Neural progenitor cell (in vitro differentiated cells): ENCODE measurements around the gene CSRNP2. TPM values are rescaled to one million over a fixed set of nuclear protein-coding genes. Genes with fewer than 3 reads are reported as not detected.
A peak's percentile ranks its signal among the peaks of the same experiment; 100 is the strongest.

Experiments used
- DNase-seq: peaks from one replicate; pipeline ENCODE4 v3.0.0-alpha.2; 2016; ENCODE audit warnings: low spot score
- H2AFZ ChIP-seq: fragments of 200-600 bp; sonication (generic); replicated peaks from 2 replicates; pipeline ENCODE4 v1.6.1; 2016; ENCODE audit warnings: antibody characterized with exemption
- H3F3A ChIP-seq: fragments of 200-600 bp; sonication (generic); 2 replicates; pipeline ENCODE4 v1.6.1; 2016; ENCODE audit warnings: antibody characterized with exemption, low read depth
- H3K27ac ChIP-seq: fragments of 200-600 bp; sonication (generic); 2 replicates; pipeline ENCODE4 v1.5.1; 2016; ENCODE audit warnings: mild to moderate bottlenecking
- H3K27me3 ChIP-seq: fragments of 200-600 bp; sonication (generic); 2 replicates; pipeline ENCODE4 v1.6.1; 2016; ENCODE audit warnings: mild to moderate bottlenecking, moderate library complexity
- H3K36me3 ChIP-seq: fragments of 200-600 bp; sonication (generic); 2 replicates; pipeline ENCODE4 v1.5.1; 2016
- H3K4me1 ChIP-seq: fragments of 200-600 bp; sonication (generic); 2 replicates; pipeline ENCODE4 v1.6.1; 2016; ENCODE audit warnings: mixed run types
- H3K4me2 ChIP-seq: fragments of 200-600 bp; sonication (generic); 2 replicates; pipeline ENCODE4 v1.6.1; 2016
- H3K4me3 ChIP-seq: fragments of 200-600 bp; sonication (generic); 2 replicates; pipeline ENCODE4 v1.5.1; 2016
- H3K79me2 ChIP-seq: fragments of 200-600 bp; sonication (generic); 2 replicates; pipeline ENCODE4 v1.6.1; 2016; ENCODE audit warnings: low read depth
- H3K9ac ChIP-seq: fragments of 200-600 bp; sonication (generic); 2 replicates; pipeline ENCODE4 v1.6.1; 2016
- H3K9me3 ChIP-seq: fragments of 200-600 bp; sonication (generic); 2 replicates; pipeline ENCODE4 v1.5.1; 2016; ENCODE audit warnings: low read depth
- H4K20me1 ChIP-seq: fragments of 200-600 bp; sonication (generic); 2 replicates; pipeline ENCODE4 v1.6.1; 2016; ENCODE audit warnings: low read depth
- H3K27ac Mint-ChIP-seq: 3 replicates; pipeline ENCODE4 v1.8.0; 2021; ENCODE audit warnings: mixed read lengths
- H3K27me3 Mint-ChIP-seq: 2 replicates; pipeline ENCODE4 v1.8.0; 2022; ENCODE audit warnings: low read depth, mild to moderate bottlenecking, inconsistent platforms, moderate library complexity, mixed read lengths; ENCODE audit not compliant: insufficient read depth
- H3K36me3 Mint-ChIP-seq: 3 replicates; pipeline ENCODE4 v1.8.0; 2021; ENCODE audit warnings: mixed read lengths
- H3K4me1 Mint-ChIP-seq: 3 replicates; pipeline ENCODE4 v1.8.0; 2021; ENCODE audit warnings: mixed read lengths
- H3K4me3 Mint-ChIP-seq: 3 replicates; pipeline ENCODE4 v1.8.0; 2021; ENCODE audit warnings: mild to moderate bottlenecking, moderate library complexity, mixed read lengths
- H3K9me3 Mint-ChIP-seq: 3 replicates; pipeline ENCODE4 v1.8.0; 2020; ENCODE audit warnings: mixed read lengths
- CTCF ChIP-seq: fragments of 200-600 bp; sonication (generic); IDR thresholded peaks from 2 replicates; pipeline ENCODE4 v1.5.1; 2017; ENCODE audit warnings: antibody characterized with exemption, mild to moderate bottlenecking
- EZH2 ChIP-seq: fragments of 200-600 bp; sonication (generic); IDR thresholded peaks from 2 replicates; pipeline ENCODE4 v1.6.1; 2017; ENCODE audit warnings: antibody characterized with exemption, mild to moderate bottlenecking, moderate library complexity
- EZH2phosphoT487 ChIP-seq: fragments of 200-600 bp; sonication (generic); IDR thresholded peaks from 2 replicates; pipeline ENCODE4 v1.6.1; 2017; ENCODE audit warnings: antibody characterized with exemption
- small RNA-seq: library from RNA; depleted of rRNA; stranded (forward); fragments of <200 nt; gene quantifications from one replicate; pipeline ENCODE3, GENCODE V24; 2015
- total RNA-seq: library from RNA; depleted of rRNA; stranded (reverse); fragments of >200 nt; gene quantifications from 2 replicates; pipeline ENCODE4 v1.2.3, GENCODE V29; 2015; ENCODE audit warnings: low replicate concordance

The CSRNP2 gene
- total RNA-seq, 1 donor from 2014 or later: 28.6 TPM

GRCh38 chr12:51013441-51013840 lies 70.0 kb downstream of the CSRNP2 start:
- no peak overlapping the region for H3K4me3 ChIP-seq
- H3K27me3 ChIP-seq: no peaks in the 10 kb centered on the region
- peaks cover 14% of the 10 kb centered on the region for H3F3A ChIP-seq
- Mint-ChIP-seq H3K27me3 (peaks cover 2% of the 10 kb centered on the region), H3K27ac (no peak overlapping the region), H3K4me3 (no peak overlapping the region), H3K36me3 (peaks cover 4% of the 10 kb centered on the region), H3K9me3 (no peaks in the 10 kb centered on the region), H3K4me1 (peaks cover 26% of the 10 kb centered on the region)
- DNase-seq: no peak
- H4K20me1 ChIP-seq: peaks cover 27% of the 10 kb centered on the region
- H3K4me1 ChIP-seq: peaks cover 32% of the 10 kb centered on the region
- no peak overlapping the region for H2AFZ ChIP-seq
- no peak overlapping the region for H3K27ac ChIP-seq
- H3K9me3 ChIP-seq: no peaks in the 10 kb centered on the region
- no peak for TF ChIP-seq CTCF
- TF ChIP-seq EZH2phosphoT487: no peak
- no peak for TF ChIP-seq EZH2
- H3K79me2 ChIP-seq: peaks cover 100% of the 10 kb centered on the region
- no peaks in the 10 kb centered on the region for H3K36me3 ChIP-seq
- no peak overlapping the region for H3K4me2 ChIP-seq
- no peak overlapping the region for H3K9ac ChIP-seq

- Mint-ChIP-seq H3K36me3 (peaks cover 5% of the 10 kb centered on the region), H3K27me3 (peaks cover 2% of the 10 kb centered on the region), H3K27ac (no peak overlapping the region), H3K4me3 (no peak overlapping the region), H3K4me1 (peaks cover 26% of the 10 kb centered on the region), H3K9me3 (no peaks in the 10 kb centered on the region)
- H3K36me3 ChIP-seq: no peaks in the 10 kb centered on the region
- H3K4me3 ChIP-seq: no peak overlapping the region
- H3K27ac ChIP-seq: peak overlapping the region; percentile 33
- peaks cover 27% of the 10 kb centered on the region for H4K20me1 ChIP-seq
- H3K79me2 ChIP-seq: peaks cover 98% of the 10 kb centered on the region
- no peaks in the 10 kb centered on the region for H3K9me3 ChIP-seq
- peak overlapping the region; percentile 61 for H3K4me2 ChIP-seq
- H3F3A ChIP-seq: peaks cover 14% of the 10 kb centered on the region
- DNase-seq: no peak
- TF ChIP-seq CTCF (no peak), EZH2 (no peak), EZH2phosphoT487 (no peak)
- H3K27me3 ChIP-seq: no peaks in the 10 kb centered on the region
- peaks cover 32% of the 10 kb centered on the region for H3K4me1 ChIP-seq
- no peak overlapping the region for H3K9ac ChIP-seq
- no peak overlapping the region for H2AFZ ChIP-seq
Observed at GRCh38 chr12:51012570-51013236, 70.7 kb downstream of the CSRNP2 start.

GRCh38 chr12:51011955-51012354 lies 71.4 kb downstream of the CSRNP2 start:
- Histone ChIP-seq H3F3A (peaks cover 14% of the 10 kb centered on the region), H3K36me3 (no peaks in the 10 kb centered on the region), H3K27me3 (no peaks in the 10 kb centered on the region), H4K20me1 (peaks cover 22% of the 10 kb centered on the region), H3K27ac (no peak overlapping the region), H3K79me2 (peaks cover 93% of the 10 kb centered on the region), H3K9ac (no peak overlapping the region), H3K9me3 (no peaks in the 10 kb centered on the region), H2AFZ (no peak overlapping the region), H3K4me3 (no peak overlapping the region), H3K4me2 (peak overlapping the region; percentile 61), H3K4me1 (peaks cover 32% of the 10 kb centered on the region)
- Mint-ChIP-seq H3K27me3 (peaks cover 2% of the 10 kb centered on the region), H3K36me3 (peaks cover 9% of the 10 kb centered on the region), H3K9me3 (no peaks in the 10 kb centered on the region), H3K4me3 (no peak overlapping the region), H3K4me1 (peaks cover 26% of the 10 kb centered on the region), H3K27ac (peak overlapping the region; percentile 37)
- peak; percentile 82 for DNase-seq
- TF ChIP-seq EZH2 (no peak), CTCF (no peak), EZH2phosphoT487 (no peak)

Small RNA genes within 50 kb of the gene (small RNA-seq; reads per million reads assigned to genes)
- gene RNU6-1273P (not detected), gene RNU6-87P (not detected)

Other genes with a start within 250 kb of the CSRNP2 start
- not detected in 2 replicates for gene TMPRSS12, start 240.7 kb downstream of the CSRNP2 start, total RNA-seq
- gene HIGD1C, start 131.1 kb downstream of the CSRNP2 start, total RNA-seq: not detected in 2 replicates
- 62.7 and 66.5 TPM in 2 replicates for gene SLC11A2, start 57.2 kb downstream of the CSRNP2 start, total RNA-seq
- gene LETMD1, start 35.3 kb downstream of the CSRNP2 start, total RNA-seq: 40.9 and 46.6 TPM in 2 replicates
- 19.4 and 28.8 TPM in 2 replicates for gene TFCP2, start 89.5 kb upstream of the CSRNP2 start, total RNA-seq
- 1.6 TPM in 2 replicates for gene POU6F1, start 134.5 kb upstream of the CSRNP2 start, total RNA-seq
- gene DAZAP2, start 155.2 kb upstream of the CSRNP2 start, total RNA-seq: 48.4 and 51.6 TPM in 2 replicates
- gene SMAGP, start 186.8 kb upstream of the CSRNP2 start, total RNA-seq: 19.0 and 24.3 TPM in 2 replicates
- 0.52 TPM in 1 of 2 replicates, not detected in the other for gene BIN2, start 240.6 kb upstream of the CSRNP2 start, total RNA-seq